H1 (cell line): ENCODE results near the gene ATP6V0A4. TPM values are rescaled to one million over a fixed set of nuclear protein-coding genes. Genes with fewer than 3 reads are reported as not detected.

Source experiments
- CHD2 ChIP-seq: IDR thresholded peaks from 2 replicates; pipeline ENCODE4 v1.6.1; 2012; ENCODE audit warnings: low read length, improper control_type of control experiment
- HDAC6 ChIP-seq: IDR thresholded peaks from one replicate; pipeline ENCODE4 v1.7.1; 2012; ENCODE audit warnings: low read depth, mild to moderate bottlenecking, inconsistent platforms, low read length, moderate library complexity
- NANOG ChIP-seq: IDR thresholded peaks from 2 replicates; pipeline ENCODE4 v1.6.1; 2011; ENCODE audit warnings: low read length, low read depth, mild to moderate bottlenecking, inconsistent platforms; ENCODE audit not compliant: insufficient read depth, poor library complexity, severe bottlenecking
- RXRA ChIP-seq: IDR thresholded peaks from 2 replicates; pipeline ENCODE4 v1.6.1; 2011; ENCODE audit warnings: low read depth, mild to moderate bottlenecking, low read length, moderate library complexity; ENCODE audit not compliant: insufficient read depth
- SAP30 ChIP-seq: fragments of 300-600 bp; sonication (generic); IDR thresholded peaks from 2 replicates; pipeline ENCODE4 v1.7.1; 2012; ENCODE audit warnings: low read length, moderate library complexity, mild to moderate bottlenecking, inconsistent platforms; ENCODE audit not compliant: insufficient read depth, insufficient replicate concordance
- SIN3A ChIP-seq, 2 experiments: IDR thresholded peaks in 1 of 2; conservative IDR thresholded peaks in 1 of 2; 2 replicates each; pipeline ENCODE4 v1.6.1; 2011 to 2012; ENCODE audit warnings: low read length in 2 of 2, improper control_type of control experiment in 1 of 2, low read depth in 1 of 2, mild to moderate bottlenecking in 1 of 2
- SP1 ChIP-seq: IDR thresholded peaks from 2 replicates; pipeline ENCODE4 v1.6.1; 2011; ENCODE audit warnings: low read depth, low read length
- SP2 ChIP-seq: IDR thresholded peaks from 2 replicates; pipeline ENCODE4 v1.6.1; 2012; ENCODE audit warnings: mild to moderate bottlenecking, low read length, inconsistent platforms
- polyA plus RNA-seq, 7 experiments: library from polyadenylated mRNA; depleted of rRNA in 3 of 7; stranded (reverse) in 5 of 7; unstranded in 2 of 7; fragments of >200 nt in 5 of 7; fragments of 200-250 nt in 2 of 7; gene quantifications; 1 replicate in 5 of 7; 2 replicates in 1 of 7; 4 replicates in 1 of 7; pipeline versions ENCODE4 v1.2.1 to v1.2.3, GENCODE V29; 2011 to 2013; ENCODE audit warnings: missing spikeins in 2 of 7, mixed read lengths in 2 of 7
- total RNA-seq: library from RNA; stranded (reverse); fragmentation: NEBNext Ultra II Directional; extraction: Animal tissue kit (Norgen Biotek cat#: 25700); gene quantifications from 2 replicates; pipeline ENCODE4 v1.2.1, GENCODE V29; 2021
- TF ChIP-seq, protein P1 (sequence below): fragments of 300-600 bp; sonication (generic); IDR thresholded peaks from 2 replicates; pipeline ENCODE4 v1.7.1; 2012; ENCODE audit warnings: low read length, moderate library complexity, mild to moderate bottlenecking, inconsistent platforms; ENCODE audit not compliant: insufficient replicate concordance

The ATP6V0A4 gene
- total and polyA plus RNA-seq, 2 of the 8 experiments (the other 6 are each of a cell fraction or from before 2014, with no cell fraction given) = 0.47 to 1.6 TPM

DNA sequence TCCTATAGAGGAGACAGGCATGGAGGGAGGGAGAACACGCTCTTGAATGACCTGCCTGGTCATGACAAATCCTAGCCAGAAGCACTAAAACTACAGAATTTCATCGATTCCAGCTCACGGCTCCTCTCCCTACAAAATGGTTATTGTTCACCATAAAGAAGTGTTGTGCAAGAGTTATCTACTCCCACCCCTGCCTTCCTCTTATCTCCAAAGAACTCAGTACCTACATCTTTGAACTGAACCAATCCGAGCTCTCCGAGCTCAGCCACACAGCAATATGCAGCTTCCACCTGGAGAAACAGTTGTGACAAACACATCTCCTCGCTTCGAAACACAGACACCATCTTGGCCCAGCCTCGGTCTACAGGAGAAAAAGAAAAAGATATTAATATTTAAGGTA lies 27.1 kb downstream of the ATP6V0A4 start (continued):
- TF ChIP-seq, protein P1, sequence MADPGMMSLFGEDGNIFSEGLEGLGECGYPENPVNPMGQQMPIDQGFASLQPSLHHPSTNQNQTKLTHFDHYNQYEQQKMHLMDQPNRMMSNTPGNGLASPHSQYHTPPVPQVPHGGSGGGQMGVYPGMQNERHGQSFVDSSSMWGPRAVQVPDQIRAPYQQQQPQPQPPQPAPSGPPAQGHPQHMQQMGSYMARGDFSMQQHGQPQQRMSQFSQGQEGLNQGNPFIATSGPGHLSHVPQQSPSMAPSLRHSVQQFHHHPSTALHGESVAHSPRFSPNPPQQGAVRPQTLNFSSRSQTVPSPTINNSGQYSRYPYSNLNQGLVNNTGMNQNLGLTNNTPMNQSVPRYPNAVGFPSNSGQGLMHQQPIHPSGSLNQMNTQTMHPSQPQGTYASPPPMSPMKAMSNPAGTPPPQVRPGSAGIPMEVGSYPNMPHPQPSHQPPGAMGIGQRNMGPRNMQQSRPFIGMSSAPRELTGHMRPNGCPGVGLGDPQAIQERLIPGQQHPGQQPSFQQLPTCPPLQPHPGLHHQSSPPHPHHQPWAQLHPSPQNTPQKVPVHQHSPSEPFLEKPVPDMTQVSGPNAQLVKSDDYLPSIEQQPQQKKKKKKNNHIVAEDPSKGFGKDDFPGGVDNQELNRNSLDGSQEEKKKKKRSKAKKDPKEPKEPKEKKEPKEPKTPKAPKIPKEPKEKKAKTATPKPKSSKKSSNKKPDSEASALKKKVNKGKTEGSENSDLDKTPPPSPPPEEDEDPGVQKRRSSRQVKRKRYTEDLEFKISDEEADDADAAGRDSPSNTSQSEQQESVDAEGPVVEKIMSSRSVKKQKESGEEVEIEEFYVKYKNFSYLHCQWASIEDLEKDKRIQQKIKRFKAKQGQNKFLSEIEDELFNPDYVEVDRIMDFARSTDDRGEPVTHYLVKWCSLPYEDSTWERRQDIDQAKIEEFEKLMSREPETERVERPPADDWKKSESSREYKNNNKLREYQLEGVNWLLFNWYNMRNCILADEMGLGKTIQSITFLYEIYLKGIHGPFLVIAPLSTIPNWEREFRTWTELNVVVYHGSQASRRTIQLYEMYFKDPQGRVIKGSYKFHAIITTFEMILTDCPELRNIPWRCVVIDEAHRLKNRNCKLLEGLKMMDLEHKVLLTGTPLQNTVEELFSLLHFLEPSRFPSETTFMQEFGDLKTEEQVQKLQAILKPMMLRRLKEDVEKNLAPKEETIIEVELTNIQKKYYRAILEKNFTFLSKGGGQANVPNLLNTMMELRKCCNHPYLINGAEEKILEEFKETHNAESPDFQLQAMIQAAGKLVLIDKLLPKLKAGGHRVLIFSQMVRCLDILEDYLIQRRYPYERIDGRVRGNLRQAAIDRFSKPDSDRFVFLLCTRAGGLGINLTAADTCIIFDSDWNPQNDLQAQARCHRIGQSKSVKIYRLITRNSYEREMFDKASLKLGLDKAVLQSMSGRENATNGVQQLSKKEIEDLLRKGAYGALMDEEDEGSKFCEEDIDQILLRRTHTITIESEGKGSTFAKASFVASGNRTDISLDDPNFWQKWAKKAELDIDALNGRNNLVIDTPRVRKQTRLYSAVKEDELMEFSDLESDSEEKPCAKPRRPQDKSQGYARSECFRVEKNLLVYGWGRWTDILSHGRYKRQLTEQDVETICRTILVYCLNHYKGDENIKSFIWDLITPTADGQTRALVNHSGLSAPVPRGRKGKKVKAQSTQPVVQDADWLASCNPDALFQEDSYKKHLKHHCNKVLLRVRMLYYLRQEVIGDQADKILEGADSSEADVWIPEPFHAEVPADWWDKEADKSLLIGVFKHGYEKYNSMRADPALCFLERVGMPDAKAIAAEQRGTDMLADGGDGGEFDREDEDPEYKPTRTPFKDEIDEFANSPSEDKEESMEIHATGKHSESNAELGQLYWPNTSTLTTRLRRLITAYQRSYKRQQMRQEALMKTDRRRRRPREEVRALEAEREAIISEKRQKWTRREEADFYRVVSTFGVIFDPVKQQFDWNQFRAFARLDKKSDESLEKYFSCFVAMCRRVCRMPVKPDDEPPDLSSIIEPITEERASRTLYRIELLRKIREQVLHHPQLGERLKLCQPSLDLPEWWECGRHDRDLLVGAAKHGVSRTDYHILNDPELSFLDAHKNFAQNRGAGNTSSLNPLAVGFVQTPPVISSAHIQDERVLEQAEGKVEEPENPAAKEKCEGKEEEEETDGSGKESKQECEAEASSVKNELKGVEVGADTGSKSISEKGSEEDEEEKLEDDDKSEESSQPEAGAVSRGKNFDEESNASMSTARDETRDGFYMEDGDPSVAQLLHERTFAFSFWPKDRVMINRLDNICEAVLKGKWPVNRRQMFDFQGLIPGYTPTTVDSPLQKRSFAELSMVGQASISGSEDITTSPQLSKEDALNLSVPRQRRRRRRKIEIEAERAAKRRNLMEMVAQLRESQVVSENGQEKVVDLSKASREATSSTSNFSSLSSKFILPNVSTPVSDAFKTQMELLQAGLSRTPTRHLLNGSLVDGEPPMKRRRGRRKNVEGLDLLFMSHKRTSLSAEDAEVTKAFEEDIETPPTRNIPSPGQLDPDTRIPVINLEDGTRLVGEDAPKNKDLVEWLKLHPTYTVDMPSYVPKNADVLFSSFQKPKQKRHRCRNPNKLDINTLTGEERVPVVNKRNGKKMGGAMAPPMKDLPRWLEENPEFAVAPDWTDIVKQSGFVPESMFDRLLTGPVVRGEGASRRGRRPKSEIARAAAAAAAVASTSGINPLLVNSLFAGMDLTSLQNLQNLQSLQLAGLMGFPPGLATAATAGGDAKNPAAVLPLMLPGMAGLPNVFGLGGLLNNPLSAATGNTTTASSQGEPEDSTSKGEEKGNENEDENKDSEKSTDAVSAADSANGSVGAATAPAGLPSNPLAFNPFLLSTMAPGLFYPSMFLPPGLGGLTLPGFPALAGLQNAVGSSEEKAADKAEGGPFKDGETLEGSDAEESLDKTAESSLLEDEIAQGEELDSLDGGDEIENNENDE = no peak
- TF ChIP-seq SP1 (no peak), RXRA (no peak), SIN3A (conservative IDR thresholded peaks at IDR 0.05 in 1 of 2, IDR thresholded peaks at IDR 0.05 in 1 of 2; ENCODE audit: low read depth in 1 of 2, low read length in 2 of 2) (no peak), SAP30 (no peak), NANOG (no peak), HDAC6 (no peak), CHD2 (no peak), SP2 (no peak)
- TF ChIP-seq, all 59 proteins: peak for 0
